Peyer's patch (tissue), 4 donors: ENCODE measurements around the gene URGCP. TPM values are rescaled to one million over a fixed set of nuclear protein-coding genes. Genes with fewer than 3 reads are reported as not detected.

Source experiments
- DNase-seq, 3 donors: peaks; one replicate each; pipeline ENCODE4 v3.0.0-alpha.2; 2017 to 2019
- H3K27ac ChIP-seq, 4 donors: fragments of 200-600 bp; sonication (generic); one replicate each; pipeline ENCODE4 v1.5.1; 2016 to 2019
- H3K27me3 ChIP-seq, 2 donors: fragments of 200-600 bp; sonication (generic); one replicate each; pipeline ENCODE4 v1.5.1; 2019
- H3K36me3 ChIP-seq, 3 donors: fragments of 200-600 bp; sonication (generic); one replicate each; pipeline ENCODE4 v1.5.1; 2016 to 2019
- H3K4me1 ChIP-seq, 4 donors: fragments of 200-600 bp; sonication (generic); one replicate each; pipeline ENCODE4 v1.5.1; 2016 to 2019
- H3K4me3 ChIP-seq, 4 donors: fragments of 200-600 bp; sonication (generic); 1 replicate in 3 of 4; 2 replicates in 1 of 4; pipeline ENCODE4 v1.5.1; 2016 to 2019; ENCODE audit warnings: mild to moderate bottlenecking in 1 of 4
- H3K9me3 ChIP-seq, 4 donors: fragments of 200-600 bp; sonication (generic); one replicate each; pipeline ENCODE4 v1.5.1; 2016 to 2019; ENCODE audit warnings: mild to moderate bottlenecking in 1 of 4
- CTCF ChIP-seq, 6 experiments: fragments of 450-650 bp in 4 of 6; fragments of 200-600 bp in 2 of 6; sonication (generic) in 1 of 6; IDR thresholded peaks; one replicate each; pipeline ENCODE4 v1.5.1; 2017 to 2019; ENCODE audit warnings: antibody characterized with exemption in 6 of 6, mild to moderate bottlenecking in 3 of 6, moderate library complexity in 1 of 6
- POLR2A ChIP-seq, 2 donors: fragments of 450-650 bp; IDR thresholded peaks; one replicate each; pipeline ENCODE4 v1.5.1; 2017; ENCODE audit warnings: antibody characterized with exemption in 2 of 2, mild to moderate bottlenecking in 2 of 2, moderate library complexity in 2 of 2
- total RNA-seq, 4 donors: library from RNA; depleted of rRNA; stranded (reverse); fragments of >200 nt; gene quantifications; one replicate each; pipeline ENCODE4 v1.1.0, GENCODE V29; 2016

The URGCP gene
- total RNA-seq, 4 donors from 2014 or later, result 43.7 to 91.0 (median 80.3) TPM

GRCh38 chr7:43927810-43928209 is 21.4 kb upstream of the URGCP start:
- Histone ChIP-seq H3K4me3 (no peak overlapping the region), H3K4me1 (peaks cover 0 to 9% (median 4%) of the 10 kb centered on the region in 4 donors), H3K27ac (no peak overlapping the region), H3K27me3 (no peaks in the 10 kb centered on the region), H3K36me3 (no peaks in the 10 kb centered on the region), H3K9me3 (no peaks in the 10 kb centered on the region)
- TF ChIP-seq POLR2A (IDR thresholded peaks at IDR 0.05) (no peak), CTCF (IDR thresholded peaks at IDR 0.05) (no peak)
- no peak for DNase-seq

GRCh38 chr7:43926798-43927123 is 20.4 kb upstream of the URGCP start:
- peak overlapping the region; percentile 88 to 99 (median 93) for H3K27ac ChIP-seq
- TF ChIP-seq POLR2A (IDR thresholded peaks at IDR 0.05), result no peak
- peak in 3 of 6 experiments; percentile 4 to 36 (median 12) for TF ChIP-seq CTCF (IDR thresholded peaks at IDR 0.05)
- H3K27me3 ChIP-seq, result no peaks in the 10 kb centered on the region
- peak overlapping the region; percentile 62 to 81 (median 67) for H3K4me3 ChIP-seq
- no peak for DNase-seq
- H3K4me1 ChIP-seq, result peaks cover 0 to 12% (median 5%) of the 10 kb centered on the region in 4 donors
- H3K36me3 ChIP-seq, result no peaks in the 10 kb centered on the region
- H3K9me3 ChIP-seq, result no peaks in the 10 kb centered on the region

- no peaks in the 10 kb centered on the region for H3K9me3 ChIP-seq
- peak; percentile 90 to 97 (median 96) for DNase-seq
- H3K27me3 ChIP-seq, result no peaks in the 10 kb centered on the region
- H3K4me3 ChIP-seq, result peak within 1 kb of the TSS; percentile 62 to 81 (median 67)
- H3K27ac ChIP-seq, result peak within 1 kb of the TSS; percentile 88 to 99 (median 93)
- TF ChIP-seq POLR2A (IDR thresholded peaks at IDR 0.05) (peak; percentile 98 to 99), CTCF (IDR thresholded peaks at IDR 0.05) (peak in 1 of 6 experiments; percentile 2)
- H3K36me3 ChIP-seq, result no peaks in the 10 kb centered on the region
- peaks cover 0 to 13% (median 5%) of the 10 kb centered on the region in 4 donors for H3K4me1 ChIP-seq
Measured at GRCh38 chr7:43925984-43926797, 19.8 kb upstream of the URGCP start, which contains the start of gene UBE2D4. Gene UBE2D4 (plus strand): TSS chr7:43926436. CDS start chr7:43926533, 97 bp downstream.

- Histone ChIP-seq H3K36me3 (no peaks in the 10 kb centered on the region), H3K4me1 (peaks cover 0 to 17% (median 5%) of the 10 kb centered on the region in 4 donors), H3K27ac (no peak overlapping the region), H3K4me3 (no peak overlapping the region), H3K27me3 (no peaks in the 10 kb centered on the region), H3K9me3 (no peaks in the 10 kb centered on the region)
- TF ChIP-seq CTCF (IDR thresholded peaks at IDR 0.05), result no peak
- TF ChIP-seq POLR2A (IDR thresholded peaks at IDR 0.05), result no peak
- DNase-seq, result peak in 1 of 3 donors; percentile 21
Measured at GRCh38 chr7:43922726-43923125, 16.3 kb upstream of the URGCP start.

- Histone ChIP-seq H3K27ac (peak overlapping the region in 1 of 4 donors; percentile 40), H3K4me3 (no peak overlapping the region)
- DNase-seq, result peak in 1 of 3 donors; percentile 53
Measured at GRCh38 chr7:43921423-43921822, 15.0 kb upstream of the URGCP start.

More at GRCh38 chr7:43921423-43921822, 15.0 kb upstream of the URGCP start:
- Histone ChIP-seq H3K27me3 (no peaks in the 10 kb centered on the region), H3K36me3 (no peaks in the 10 kb centered on the region), H3K9me3 (no peaks in the 10 kb centered on the region), H3K4me1 (peaks cover 0 to 17% (median 3%) of the 10 kb centered on the region in 4 donors)
- no peak for TF ChIP-seq POLR2A (IDR thresholded peaks at IDR 0.05)
- no peak for TF ChIP-seq CTCF (IDR thresholded peaks at IDR 0.05)
